ENCODE data around the gene RASD1. TPM values are rescaled to one million over a fixed set of nuclear protein-coding genes. Genes with fewer than 3 reads are reported as not detected.

The RASD1 gene
- total RNA-seq, 2 experiments from 2014 or later = 0.17 to 0.36 TPM

DNA sequence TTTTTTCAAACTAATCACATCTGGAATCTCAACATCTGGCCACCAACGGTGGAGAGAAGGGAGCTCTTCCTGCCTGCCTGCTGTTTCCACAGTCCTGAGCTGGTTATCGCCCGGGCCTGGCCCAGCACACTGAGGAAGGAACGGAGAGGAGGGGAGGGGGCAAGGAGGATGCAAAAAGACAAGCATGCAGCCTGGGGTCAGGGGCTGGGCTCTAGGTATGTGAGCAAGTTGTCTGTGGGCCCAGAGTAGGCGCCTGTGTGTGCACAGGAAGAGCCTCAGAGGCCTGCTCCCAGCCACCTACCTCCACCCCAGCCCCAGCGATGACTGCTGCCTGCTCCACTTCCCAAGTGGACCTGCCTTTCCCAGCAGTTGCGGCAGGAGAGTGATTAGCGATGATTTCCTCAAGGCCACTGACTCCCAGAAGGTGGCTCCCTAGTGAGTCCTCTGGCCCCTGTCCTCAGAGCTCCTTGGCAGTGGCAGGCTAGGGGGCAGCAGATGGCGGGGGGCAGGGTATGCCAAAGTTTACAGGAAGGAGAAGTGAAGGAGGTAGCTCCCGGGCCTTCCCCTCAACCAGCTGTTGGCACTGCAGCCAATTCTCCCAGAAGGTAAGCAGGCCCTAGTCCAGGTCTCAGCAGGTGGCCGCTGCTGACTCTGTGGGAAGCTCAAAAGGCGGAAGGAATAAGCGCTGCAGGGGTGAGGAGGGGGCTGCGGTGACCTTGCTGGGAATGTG, 27.0 kb upstream of the RASD1 start:
- H3K27me3 Mint-ChIP-seq (ENCODE audit: low read depth) = no peaks in the 10 kb centered on the region
- CTCF ChIA-PET = no interaction called here
- H3K27ac Mint-ChIP-seq = no peak overlapping the region
- no peaks in the 10 kb centered on the region for H3K4me1 Mint-ChIP-seq (ENCODE audit: low read depth)
- no peaks in the 10 kb centered on the region for H3K9me3 Mint-ChIP-seq
- H3K4me3 Mint-ChIP-seq = no peak overlapping the region
- no peaks in the 10 kb centered on the region for H3K36me3 Mint-ChIP-seq (ENCODE audit: low read depth)
- DNase-seq = no peak
- intact Hi-C loops (cut with micrococcal nuclease) = no loop called here

DNA sequence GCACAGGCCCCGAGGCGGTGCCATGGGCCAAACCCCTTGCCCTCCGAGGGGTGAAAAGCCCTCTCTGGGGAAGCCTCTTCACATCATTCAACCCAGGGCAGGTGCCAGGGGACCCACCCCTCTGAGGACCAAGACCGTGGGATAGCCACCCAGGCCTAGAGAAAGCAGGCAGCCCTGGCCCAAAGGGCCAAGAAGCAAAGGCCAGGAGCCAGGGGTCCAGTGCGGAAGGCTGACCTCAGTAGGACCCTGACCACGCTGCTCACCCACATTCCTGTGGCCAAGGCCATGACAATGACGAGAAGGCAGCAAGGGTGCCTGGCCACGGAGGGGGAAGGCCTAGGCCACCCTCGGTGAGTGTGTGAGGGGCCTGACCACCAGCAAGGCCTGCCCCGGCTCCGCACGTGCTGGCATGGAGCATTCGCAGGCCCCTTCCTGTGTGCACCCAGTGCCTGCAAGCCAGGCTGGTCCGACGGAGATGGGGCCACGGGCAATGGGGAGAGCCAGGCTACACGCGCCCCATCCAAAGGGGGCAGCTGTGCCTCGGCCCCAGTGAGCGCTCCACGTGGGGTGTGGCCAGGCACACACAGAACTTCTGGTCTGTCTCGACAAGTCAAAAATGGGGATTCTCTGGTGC, 24.5 kb upstream of the RASD1 start:
- no peaks in the 10 kb centered on the region for H3K4me1 Mint-ChIP-seq (ENCODE audit: low read depth)
- H3K9me3 Mint-ChIP-seq = no peaks in the 10 kb centered on the region
- CTCF ChIA-PET = no interaction called here
- no peak overlapping the region for H3K27ac Mint-ChIP-seq
- no peak for DNase-seq
- H3K4me3 Mint-ChIP-seq = no peak overlapping the region
- intact Hi-C loops (cut with micrococcal nuclease) = loop anchor here (2.0 kb wide), 1 partner anchor 62 kb away; no protein-coding TSS in a partner anchor
- no peaks in the 10 kb centered on the region for H3K27me3 Mint-ChIP-seq (ENCODE audit: low read depth)
- H3K36me3 Mint-ChIP-seq (ENCODE audit: low read depth) = no peaks in the 10 kb centered on the region

DNA sequence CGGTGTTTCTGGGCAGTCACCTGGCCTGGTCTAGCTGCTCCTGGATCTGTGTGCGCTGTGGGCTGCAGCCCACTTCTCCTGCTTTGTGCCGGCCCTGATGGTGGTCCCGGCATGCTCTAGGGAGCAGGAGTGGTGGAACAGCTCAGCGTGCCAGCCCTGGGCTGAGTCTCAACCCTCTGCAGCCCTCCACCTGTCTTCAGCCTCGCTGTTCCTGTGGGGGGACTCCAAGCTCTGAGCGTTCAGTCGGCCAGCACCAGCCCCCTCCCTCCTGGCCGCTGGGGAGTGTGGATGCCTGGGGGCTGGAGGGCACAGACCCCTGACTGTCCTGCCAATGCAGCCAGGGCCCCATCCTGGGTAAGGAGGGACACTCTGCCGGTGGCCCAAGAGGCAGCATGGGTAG, 23.7 kb upstream of the RASD1 start:
- H3K36me3 Mint-ChIP-seq (ENCODE audit: low read depth) = no peaks in the 10 kb centered on the region
- no peaks in the 10 kb centered on the region for H3K27me3 Mint-ChIP-seq (ENCODE audit: low read depth)
- no peak overlapping the region for H3K27ac Mint-ChIP-seq
- H3K9me3 Mint-ChIP-seq = no peaks in the 10 kb centered on the region
- intact Hi-C loops (cut with micrococcal nuclease) = loop anchor here (2.0 kb wide), 1 partner anchor 61 kb away; no protein-coding TSS in a partner anchor
- no peak for DNase-seq
- CTCF ChIA-PET = no interaction called here
- H3K4me3 Mint-ChIP-seq = no peak overlapping the region
- no peaks in the 10 kb centered on the region for H3K4me1 Mint-ChIP-seq (ENCODE audit: low read depth)

DNA sequence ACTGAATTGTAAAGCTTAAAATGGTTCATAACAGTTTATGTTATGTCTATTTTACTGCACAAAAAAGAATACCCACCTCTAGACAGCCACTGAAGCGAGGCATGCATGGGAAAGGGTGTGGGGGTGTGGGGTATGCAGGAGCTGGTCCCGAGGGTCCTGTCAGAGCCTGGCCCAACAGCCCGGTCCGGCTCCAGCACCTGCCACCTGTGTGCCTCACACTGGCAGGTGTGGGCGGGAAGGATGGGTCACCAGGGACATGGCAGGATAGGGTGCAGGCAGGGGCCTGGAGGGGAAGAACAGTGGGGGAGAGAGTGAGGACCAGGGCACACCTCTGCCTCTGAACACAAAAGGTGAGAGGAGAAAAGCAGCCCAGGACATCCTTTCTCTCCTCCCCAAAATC, 22.8 kb upstream of the RASD1 start:
- no peak overlapping the region for H3K27ac Mint-ChIP-seq
- no peaks in the 10 kb centered on the region for H3K4me1 Mint-ChIP-seq (ENCODE audit: low read depth)
- no peak overlapping the region for H3K4me3 Mint-ChIP-seq
- CTCF ChIA-PET = interaction anchor here (0.7 kb wide), 1 partner anchor 53 kb away, joined by 3 read pairs; no protein-coding TSS in a partner anchor
- H3K27me3 Mint-ChIP-seq (ENCODE audit: low read depth) = no peaks in the 10 kb centered on the region
- intact Hi-C loops (cut with micrococcal nuclease) = no loop called here
- no peak for DNase-seq
- no peaks in the 10 kb centered on the region for H3K9me3 Mint-ChIP-seq
- H3K36me3 Mint-ChIP-seq (ENCODE audit: low read depth) = no peaks in the 10 kb centered on the region

- DNase-seq = no peak
- Mint-ChIP-seq H3K27ac (no peak overlapping the region), H3K36me3 (ENCODE audit: low read depth) (no peaks in the 10 kb centered on the region), H3K9me3 (no peaks in the 10 kb centered on the region), H3K4me1 (ENCODE audit: low read depth) (no peaks in the 10 kb centered on the region), H3K4me3 (no peak overlapping the region), H3K27me3 (ENCODE audit: low read depth) (no peaks in the 10 kb centered on the region)
- CTCF ChIA-PET = no interaction called here
- intact Hi-C loops (cut with micrococcal nuclease) = no loop called here
These were observed 21.8 kb upstream of the RASD1 start for GRCh38 chr17:17518014-17518413.

DNA sequence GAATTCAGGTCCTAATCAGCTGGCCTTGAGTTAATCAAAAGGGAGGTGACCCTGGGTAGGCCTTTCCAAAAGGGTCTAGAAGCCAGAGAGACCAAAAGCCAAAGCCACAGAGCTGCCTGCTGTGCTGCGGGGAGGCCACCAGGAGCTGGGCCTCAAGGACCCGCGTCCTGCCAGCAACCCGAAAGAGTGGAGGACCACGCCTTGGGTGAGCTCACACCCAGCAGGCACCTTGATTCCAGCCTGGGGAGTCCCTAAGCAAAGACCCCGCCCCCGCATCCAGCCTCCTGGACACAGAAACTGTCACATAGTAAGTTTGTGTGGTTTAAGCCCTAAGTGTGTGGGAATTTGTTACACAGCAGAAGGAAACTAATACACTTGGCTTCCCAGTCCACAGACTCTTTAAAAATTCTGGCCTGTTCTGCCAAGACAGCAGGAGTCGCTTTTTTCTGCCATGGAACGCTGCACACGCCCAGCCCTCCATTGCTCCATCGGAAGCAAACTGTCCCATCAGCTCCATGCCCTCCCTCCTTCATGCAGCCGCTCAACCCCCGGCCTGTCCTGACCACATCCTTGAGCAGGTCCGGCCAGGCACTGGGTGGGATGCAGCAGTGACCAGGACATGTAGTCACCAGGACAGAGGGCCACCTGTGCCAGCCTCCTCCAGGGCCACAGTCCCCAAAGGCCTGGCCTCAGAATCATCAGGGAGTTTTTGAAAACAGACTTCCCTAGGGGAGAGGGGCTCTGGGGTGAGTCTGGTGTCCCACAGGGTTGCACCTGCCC, 20.9 kb upstream of the RASD1 start:
- no peaks in the 10 kb centered on the region for H3K9me3 Mint-ChIP-seq
- DNase-seq = no peak
- H3K36me3 Mint-ChIP-seq (ENCODE audit: low read depth) = no peaks in the 10 kb centered on the region
- H3K4me1 Mint-ChIP-seq (ENCODE audit: low read depth) = no peaks in the 10 kb centered on the region
- H3K27ac Mint-ChIP-seq = no peak overlapping the region
- no peaks in the 10 kb centered on the region for H3K27me3 Mint-ChIP-seq (ENCODE audit: low read depth)
- intact Hi-C loops (cut with micrococcal nuclease) = no loop called here
- CTCF ChIA-PET = no interaction called here
- no peak overlapping the region for H3K4me3 Mint-ChIP-seq

DNA sequence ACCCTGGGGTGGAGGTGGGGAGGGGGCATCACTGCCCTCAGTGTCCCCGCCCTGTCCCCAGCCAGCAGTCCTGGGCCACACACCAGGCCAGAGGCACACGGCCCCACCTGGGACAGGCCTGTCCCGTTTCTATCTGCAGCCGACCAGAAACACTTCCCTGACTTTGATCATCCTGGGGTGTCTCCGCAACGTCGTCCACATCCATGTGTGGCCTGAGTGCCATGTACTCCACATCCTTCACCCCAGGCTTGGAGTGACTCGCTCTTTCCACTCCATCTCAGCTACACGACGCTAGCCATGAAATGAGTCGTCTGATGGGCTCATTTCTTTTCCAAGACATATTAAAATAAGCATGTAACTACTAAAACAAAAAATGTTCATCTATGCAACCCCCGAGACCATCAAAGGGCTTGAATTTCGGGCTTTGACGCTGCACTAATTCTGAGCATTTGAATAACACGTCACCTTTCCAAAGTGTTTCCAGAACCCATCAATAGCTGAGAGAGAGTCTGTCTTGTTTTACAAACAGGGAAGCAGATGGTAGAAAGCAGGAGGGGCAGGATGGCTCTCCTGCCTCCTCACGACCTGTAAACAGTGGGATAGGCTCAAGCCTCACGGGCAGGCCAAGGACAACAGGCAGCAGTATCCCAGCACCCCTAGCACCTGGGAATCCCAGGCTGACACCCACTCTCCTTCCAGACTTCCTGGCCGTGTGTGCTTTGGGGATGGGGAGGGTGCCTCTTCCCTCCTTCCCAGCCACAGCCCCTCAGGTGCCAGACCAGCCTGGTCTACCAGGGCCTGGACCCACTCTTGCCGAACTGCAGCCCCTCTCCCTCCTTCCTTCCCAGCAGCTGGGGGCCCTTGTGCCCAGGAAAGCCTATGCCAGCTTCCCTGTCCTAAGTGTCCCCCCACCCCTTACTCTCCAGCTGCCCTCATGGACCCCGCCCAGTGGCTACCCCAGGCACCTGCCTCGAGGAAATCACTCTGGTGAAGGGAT, 20.0 kb upstream of the RASD1 start:
- Mint-ChIP-seq H3K27ac (no peak overlapping the region), H3K27me3 (ENCODE audit: low read depth) (no peaks in the 10 kb centered on the region), H3K9me3 (no peaks in the 10 kb centered on the region), H3K36me3 (ENCODE audit: low read depth) (no peaks in the 10 kb centered on the region), H3K4me1 (ENCODE audit: low read depth) (no peaks in the 10 kb centered on the region), H3K4me3 (no peak overlapping the region)
- intact Hi-C loops (cut with micrococcal nuclease) = no loop called here
- CTCF ChIA-PET = no interaction called here
- no peak for DNase-seq

DNA sequence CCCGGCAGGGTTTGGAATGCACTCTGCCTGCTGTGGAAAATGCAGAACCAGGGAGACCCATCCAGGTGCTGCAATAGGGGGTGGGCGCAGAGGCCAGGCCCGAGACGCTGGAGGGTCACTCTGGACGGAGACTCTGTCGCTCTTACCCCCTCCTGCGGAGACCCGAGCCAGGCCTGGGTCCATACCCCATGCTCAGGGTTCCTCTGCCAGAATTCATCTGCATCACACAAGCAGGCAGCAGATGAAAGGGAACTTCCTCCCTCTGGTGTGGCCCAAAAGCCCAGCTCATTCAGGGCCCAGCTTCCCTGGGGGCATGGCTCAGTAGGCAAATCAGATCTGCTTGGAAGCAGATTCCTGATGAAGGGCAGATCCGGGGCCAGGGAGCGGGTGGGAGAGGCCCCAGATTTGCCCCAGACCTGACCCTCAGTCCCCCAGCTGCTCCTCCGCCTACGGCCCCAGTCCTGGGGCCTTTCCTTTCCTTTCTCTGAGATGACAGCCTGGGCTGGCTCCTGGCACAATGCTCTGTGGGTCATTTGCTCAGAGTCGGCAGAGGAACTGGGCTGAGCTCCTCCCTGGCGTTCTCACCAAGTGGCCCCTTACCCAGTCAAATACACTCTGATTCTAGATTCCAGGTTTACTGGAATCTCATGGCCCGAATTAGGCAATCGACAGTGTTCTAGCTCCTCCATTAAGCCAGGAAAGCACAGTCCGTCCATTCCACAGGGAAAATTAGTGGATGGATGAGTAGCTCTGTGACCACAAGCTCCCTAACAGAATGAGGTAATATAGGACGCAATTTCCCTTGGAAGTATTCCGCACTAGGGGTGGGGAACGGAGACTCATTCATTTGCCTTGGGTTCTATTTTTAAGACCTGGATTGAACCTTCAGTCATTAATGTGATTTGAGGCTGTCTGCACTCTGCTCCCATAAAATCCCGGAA, 19.1 kb upstream of the RASD1 start:
- H3K27me3 Mint-ChIP-seq (ENCODE audit: low read depth) = no peaks in the 10 kb centered on the region
- intact Hi-C loops (cut with micrococcal nuclease) = no loop called here
- DNase-seq = no peak
- CTCF ChIA-PET = interaction anchor here (0.6 to 0.8 kb wide), 2 partner anchors 98 to 1902 kb away, joined by 3 read pairs; no protein-coding TSS in a partner anchor
- H3K27ac Mint-ChIP-seq = no peak overlapping the region
- H3K36me3 Mint-ChIP-seq (ENCODE audit: low read depth) = no peaks in the 10 kb centered on the region
- H3K9me3 Mint-ChIP-seq = no peaks in the 10 kb centered on the region
- H3K4me3 Mint-ChIP-seq = no peak overlapping the region
- no peaks in the 10 kb centered on the region for H3K4me1 Mint-ChIP-seq (ENCODE audit: low read depth)

GRCh38 chr17:17514361-17514992, 18.3 kb upstream of the RASD1 start:
- DNase-seq = no peak
- Mint-ChIP-seq H3K4me1 (ENCODE audit: low read depth) (no peaks in the 10 kb centered on the region), H3K9me3 (no peaks in the 10 kb centered on the region), H3K27ac (no peak overlapping the region), H3K4me3 (no peak overlapping the region), H3K27me3 (ENCODE audit: low read depth) (no peaks in the 10 kb centered on the region), H3K36me3 (ENCODE audit: low read depth) (no peaks in the 10 kb centered on the region)
- CTCF ChIA-PET = interaction anchor here (0.6 to 0.9 kb wide), 2 partner anchors 125 to 165 kb away, joined by 3 to 4 read pairs; no protein-coding TSS in a partner anchor
- intact Hi-C loops (cut with micrococcal nuclease) = no loop called here

DNA sequence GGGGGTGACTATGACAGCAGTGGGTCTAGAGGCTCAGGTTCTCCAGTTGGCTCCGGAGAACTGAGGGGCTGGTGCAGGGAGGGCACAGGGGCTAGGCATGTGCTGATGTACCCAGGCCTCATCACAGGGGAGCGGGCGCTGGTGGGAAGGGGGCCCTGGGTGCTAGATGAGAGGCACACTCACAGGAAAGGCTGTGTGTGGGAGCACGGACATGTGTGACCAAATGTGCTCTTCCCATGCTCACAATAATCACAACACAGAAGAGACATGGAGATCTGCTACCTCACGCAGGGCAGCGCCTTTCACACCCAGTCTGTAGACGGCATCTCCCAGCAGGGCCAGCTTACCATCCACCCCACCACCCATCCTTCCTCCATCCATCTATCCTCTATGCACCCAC, 17.4 kb upstream of the RASD1 start:
- Mint-ChIP-seq H3K27ac (no peak overlapping the region), H3K36me3 (ENCODE audit: low read depth) (no peaks in the 10 kb centered on the region), H3K9me3 (no peaks in the 10 kb centered on the region), H3K4me1 (ENCODE audit: low read depth) (no peaks in the 10 kb centered on the region), H3K27me3 (ENCODE audit: low read depth) (no peaks in the 10 kb centered on the region), H3K4me3 (no peak overlapping the region)
- intact Hi-C loops (cut with micrococcal nuclease) = no loop called here
- DNase-seq = no peak
- CTCF ChIA-PET = interaction anchor here (0.6 to 0.9 kb wide), 2 partner anchors 126 to 166 kb away, joined by 3 to 4 read pairs; no protein-coding TSS in a partner anchor

DNA sequence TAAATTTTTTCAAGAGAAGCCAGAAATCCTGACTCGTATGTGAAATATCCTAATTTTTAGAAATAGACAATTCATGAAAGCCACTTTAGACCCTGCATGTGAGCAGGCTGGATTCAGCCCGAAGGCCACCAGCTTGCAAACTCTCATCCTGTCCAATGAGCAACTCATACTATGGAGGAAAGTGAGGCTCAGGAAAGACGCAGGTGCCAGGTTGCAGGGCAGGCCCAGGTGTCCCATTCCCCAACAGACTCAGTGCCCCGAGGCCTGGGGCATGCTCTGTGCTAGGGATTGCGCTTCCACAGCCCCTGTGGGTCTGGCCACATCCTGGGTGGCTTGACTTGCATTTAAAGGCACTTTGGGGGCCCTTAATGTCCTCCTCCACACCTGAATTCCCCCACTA, 16.7 kb upstream of the RASD1 start:
- DNase-seq = no peak
- Mint-ChIP-seq H3K36me3 (ENCODE audit: low read depth) (no peaks in the 10 kb centered on the region), H3K4me1 (ENCODE audit: low read depth) (no peaks in the 10 kb centered on the region), H3K9me3 (no peaks in the 10 kb centered on the region), H3K27me3 (ENCODE audit: low read depth) (no peaks in the 10 kb centered on the region), H3K4me3 (no peak overlapping the region), H3K27ac (no peak overlapping the region)
- intact Hi-C loops (cut with micrococcal nuclease) = no loop called here
- CTCF ChIA-PET = no interaction called here
